ENCODE data around the gene ZC3H18. TPM values are rescaled to one million over a fixed set of nuclear protein-coding genes. Genes with fewer than 3 reads are reported as not detected.

Gene ZC3H18
- total and polyA plus RNA-seq, 2 of the 4 experiments (the other 2 are of a cell fraction) = 3.4 to 21.3 TPM

DNA sequence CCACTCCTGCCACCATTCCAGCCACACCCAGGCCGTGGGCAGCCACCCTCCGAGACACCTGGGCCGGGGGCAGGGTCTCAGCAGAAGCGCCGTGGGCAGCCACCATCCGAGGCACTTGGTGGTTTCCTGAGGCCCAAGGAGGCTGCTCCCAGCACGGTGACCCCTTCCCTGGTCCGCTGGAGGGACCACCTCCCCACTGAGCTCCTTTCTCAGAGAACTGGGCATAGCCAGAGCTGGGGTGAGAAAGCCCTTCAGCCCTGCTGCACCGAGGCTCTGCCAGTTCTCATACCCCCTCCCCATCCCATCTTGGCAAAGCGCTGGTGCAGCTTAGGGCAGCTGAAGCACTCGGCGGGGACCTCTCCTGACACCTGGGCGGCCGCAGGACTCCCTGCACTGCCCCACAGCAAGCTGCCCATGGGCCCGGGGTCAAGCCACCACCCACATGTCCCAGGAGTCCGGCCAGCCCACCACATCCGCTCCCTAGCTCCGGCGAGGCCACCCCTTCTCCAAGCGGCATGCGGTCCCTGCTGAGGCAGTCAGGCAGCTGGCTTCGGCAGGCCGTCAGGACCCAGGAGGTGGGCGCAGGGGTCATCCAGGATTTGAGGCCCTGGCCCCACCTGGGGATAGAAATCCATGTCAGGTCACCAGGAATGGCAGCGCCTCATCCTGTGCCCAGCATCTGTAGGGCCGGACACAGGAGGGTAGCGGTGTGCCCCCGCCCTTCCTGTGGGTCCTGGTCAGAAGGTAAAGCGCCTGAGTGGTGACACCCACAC, 82.0 kb downstream of the ZC3H18 start (continued):
- no peak for TF ChIP-seq NFE2L2 (IDR thresholded peaks at IDR 0.05; ENCODE audit: low read depth, low read length)

DNA sequence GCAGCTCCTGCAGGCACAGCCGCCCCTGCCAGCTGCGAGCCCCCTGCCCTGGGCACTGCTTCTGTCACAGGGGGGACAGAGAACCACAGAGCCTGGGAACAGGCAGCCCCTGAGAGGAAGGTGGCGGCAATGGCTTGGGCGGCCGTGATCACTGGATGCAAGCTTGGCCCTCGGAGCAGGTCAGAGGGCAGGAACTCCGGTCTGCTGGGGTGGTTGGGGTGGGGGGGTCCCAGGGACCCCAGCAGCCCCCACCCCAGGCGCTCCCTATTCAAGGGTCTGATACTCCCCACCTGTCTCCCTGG, 82.5 kb downstream of the ZC3H18 start:
- WGBS, 2 experiments (ENCODE audit: extremely low coverage in 2 of 2, insufficient read length in 1 of 2) = 100% methylated on average over 2 of the region's 8 CpGs; no CpG with 5 or more reads in 1 of the 2 experiments
- CTCF ChIA-PET = no interaction called here
- DNase-seq = no peak
- TF ChIP-seq, protein P1, sequence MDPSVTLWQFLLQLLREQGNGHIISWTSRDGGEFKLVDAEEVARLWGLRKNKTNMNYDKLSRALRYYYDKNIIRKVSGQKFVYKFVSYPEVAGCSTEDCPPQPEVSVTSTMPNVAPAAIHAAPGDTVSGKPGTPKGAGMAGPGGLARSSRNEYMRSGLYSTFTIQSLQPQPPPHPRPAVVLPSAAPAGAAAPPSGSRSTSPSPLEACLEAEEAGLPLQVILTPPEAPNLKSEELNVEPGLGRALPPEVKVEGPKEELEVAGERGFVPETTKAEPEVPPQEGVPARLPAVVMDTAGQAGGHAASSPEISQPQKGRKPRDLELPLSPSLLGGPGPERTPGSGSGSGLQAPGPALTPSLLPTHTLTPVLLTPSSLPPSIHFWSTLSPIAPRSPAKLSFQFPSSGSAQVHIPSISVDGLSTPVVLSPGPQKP (IDR thresholded peaks at IDR 0.05; ENCODE audit: borderline replicate concordance, low read depth, low read length) = no peak
- TF ChIP-seq FOS (IDR thresholded peaks at IDR 0.05; ENCODE audit: low read depth, low read length) (no peak), CHD1 (IDR thresholded peaks at IDR 0.05; ENCODE audit: low read depth, low read length) (no peak), SMC3 (IDR thresholded peaks at IDR 0.05; ENCODE audit: low read depth, low read length) (no peak), NFE2L2 (IDR thresholded peaks at IDR 0.05; ENCODE audit: low read depth, low read length) (no peak), BHLHE40 (IDR thresholded peaks at IDR 0.05; ENCODE audit: low read depth, low read length) (no peak), RCOR1 (IDR thresholded peaks at IDR 0.05; ENCODE audit: insufficient replicate concordance, low read length) (no peak), MXI1 (IDR thresholded peaks at IDR 0.05; ENCODE audit: borderline replicate concordance, low read depth, low read length) (no peak), POLR2A (IDR thresholded peaks at IDR 0.05; ENCODE audit: low read depth, low read length) (no peak), RFX5 (IDR thresholded peaks at IDR 0.05; ENCODE audit: low read depth, low read length) (no peak), MAZ (IDR thresholded peaks at IDR 0.05; ENCODE audit: borderline replicate concordance, low read depth, low read length) (no peak), MAFK (IDR thresholded peaks at IDR 0.05; ENCODE audit: low read depth, low read length) (no peak), CEBPB (IDR thresholded peaks at IDR 0.05; ENCODE audit: low read depth, low read length) (no peak)
- TF ChIP-seq, protein P2, sequence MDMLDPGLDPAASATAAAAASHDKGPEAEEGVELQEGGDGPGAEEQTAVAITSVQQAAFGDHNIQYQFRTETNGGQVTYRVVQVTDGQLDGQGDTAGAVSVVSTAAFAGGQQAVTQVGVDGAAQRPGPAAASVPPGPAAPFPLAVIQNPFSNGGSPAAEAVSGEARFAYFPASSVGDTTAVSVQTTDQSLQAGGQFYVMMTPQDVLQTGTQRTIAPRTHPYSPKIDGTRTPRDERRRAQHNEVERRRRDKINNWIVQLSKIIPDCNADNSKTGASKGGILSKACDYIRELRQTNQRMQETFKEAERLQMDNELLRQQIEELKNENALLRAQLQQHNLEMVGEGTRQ (IDR thresholded peaks at IDR 0.05; ENCODE audit: low read depth, low read length) = no peak

More for the DNA sequence above, 82.5 kb downstream of the ZC3H18 start:
- H2BK5ac ChIP-seq (ENCODE audit: low read depth, low read length, poor library complexity, severe bottlenecking) = no peak overlapping the region
- no peaks in the 10 kb centered on the region for H3K9me1 ChIP-seq (ENCODE audit: insufficient read depth, low read length)
- H3K27ac ChIP-seq (ENCODE audit: insufficient read depth, low read length) = no peak overlapping the region
- dilution Hi-C loops (cut with HindIII; ENCODE audit: low sequenced_read_pairs, unreplicated experiment) = no loop called here
- H3K18ac ChIP-seq (ENCODE audit: low read depth, low read length) = no peak overlapping the region
- no peak overlapping the region for H2BK15ac ChIP-seq (ENCODE audit: low read depth, low read length)
- H4K8ac ChIP-seq (ENCODE audit: low read depth in 2 of 2, low read length in 2 of 2) = no peak overlapping the region
- H2AK5ac ChIP-seq (ENCODE audit: low read depth, low read length) = no peak overlapping the region
- H4K91ac ChIP-seq (ENCODE audit: insufficient read depth, low read depth, low read length) = no peak overlapping the region
- BruUV-seq (replicated peaks) = no TSS peak
- no peak overlapping the region for H3K56ac ChIP-seq (ENCODE audit: extremely low read depth, insufficient read depth, low read length)
- no peak overlapping the region for H2AK9ac ChIP-seq (replicated peaks; ENCODE audit: low read depth, low read length, poor library complexity)
- H3K4me3 ChIP-seq (ENCODE audit: insufficient read depth, low read depth, low read length) = no peak overlapping the region
- peaks cover 5% of the 10 kb centered on the region; the same call in 1 of the 2 replicates for H3K4me1 ChIP-seq (ENCODE audit: control insufficient read depth, insufficient read depth, low read length)
- H3K23ac ChIP-seq (ENCODE audit: low read depth, low read length) = no peak overlapping the region
- no peak overlapping the region for H3K9ac ChIP-seq (ENCODE audit: low read depth, low read length)
- no peak overlapping the region for H2BK20ac ChIP-seq (ENCODE audit: low read depth, low read length)
- no peak overlapping the region for H3K4me2 ChIP-seq (ENCODE audit: low read depth, low read length)
- H4K5ac ChIP-seq (ENCODE audit: low read depth, low read length) = no peak overlapping the region
- POLR2A ChIA-PET (ENCODE audit: unreplicated experiment) = no interaction called here
- peaks cover 0 to 20% of the 10 kb centered on the region in 2 experiments; a peak in 1 of 4 replicates for H3K79me1 ChIP-seq (ENCODE audit: low read depth in 1 of 2, low read length in 2 of 2)
- no peak for ATAC-seq (ENCODE audit: low read depth)
- no peaks in the 10 kb centered on the region for H3K27me3 ChIP-seq (ENCODE audit: control insufficient read depth, insufficient read depth, low read length)
- no peak overlapping the region for H2BK120ac ChIP-seq (ENCODE audit: low read depth, low read length)
- H3K9me3 ChIP-seq (ENCODE audit: control insufficient read depth, insufficient read depth, low read length) = no peaks in the 10 kb centered on the region
- peaks cover 3% of the 10 kb centered on the region; the same call in 1 of the 2 replicates for H4K20me1 ChIP-seq (ENCODE audit: insufficient read depth, low read length)
- H3K14ac ChIP-seq (replicated peaks; ENCODE audit: low read depth, low read length) = no peak overlapping the region
- in situ Hi-C loops (cut with MboI; ENCODE audit: low sequenced_read_pairs) = no loop called here
- H3K4ac ChIP-seq (ENCODE audit: low read depth, low read length) = no peak overlapping the region
- intact Hi-C loops (cut with micrococcal nuclease) = no loop called here
- peaks cover 13% of the 10 kb centered on the region for H3K36me3 ChIP-seq (ENCODE audit: control insufficient read depth, insufficient read depth, low read length)
- H2AFZ ChIP-seq (replicated peaks; ENCODE audit: low read length, poor library complexity) = no peak overlapping the region
